PC-9 (cell line): Measurements from ENCODE around the gene KLK3. TPM values are rescaled to one million over a fixed set of nuclear protein-coding genes. Genes with fewer than 3 reads are reported as not detected.
"Not testable (repeated sequence)": the region's sequence is repeated elsewhere in the genome, so short reads cannot be mapped to it uniquely, and the experiment has no call there.

Experiments
- Bru-seq: library from RNA; stranded (reverse); fragments of 400-500 nt; gene quantifications from one replicate; lab custom pipeline; 2021; lab: Mats Ljungman, UMichigan
- BruChase-seq, 2 experiments: library from RNA; stranded (reverse); fragments of 400-500 nt; gene quantifications; one replicate each; lab custom pipeline; 2021; lab: Mats Ljungman, UMichigan
- BruUV-seq: library from RNA; stranded (reverse); fragments of 400-500 nt; replicated peaks from 2 replicates; lab custom pipeline; 2021; lab: Mats Ljungman, UMichigan
- CTCF ChIA-PET: fragments of 300-600 bp; sonication (Branson Sonifier 250); formaldehyde crosslinking; loops from one replicate; lab custom pipeline; 2022; ENCODE audit warnings: antibody characterized with exemption; lab: Charles Lee
- POLR2A ChIA-PET: fragments of 300-600 bp; sonication (Branson Sonifier 250); formaldehyde crosslinking; loops from one replicate; lab custom pipeline; 2022; ENCODE audit warnings: antibody characterized with exemption; ENCODE audit not compliant: unreplicated experiment; lab: Charles Lee
- DNase-seq, 2 experiments: peaks; one replicate each; pipeline versions ENCODE4 v3.0.0 to v3.0.0-alpha.2; 2015 to 2022; ENCODE audit warnings: mixed read lengths in 1 of 2
- H2AFZ ChIP-seq: fragments of 200-600 bp; sonication (generic); 2 replicates; pipeline ENCODE4 v1.8.1; 2017; ENCODE audit warnings: antibody characterized with exemption
- H3F3A ChIP-seq: fragments of 200-600 bp; sonication (generic); 2 replicates; pipeline ENCODE4 v1.8.1; 2017; ENCODE audit warnings: antibody characterized with exemption, mild to moderate bottlenecking, low read depth; ENCODE audit not compliant: insufficient read depth
- H3K27ac ChIP-seq: fragments of 200-600 bp; sonication (generic); 2 replicates; pipeline ENCODE4 v1.6.1; 2016; ENCODE audit warnings: mixed run types
- H3K27me3 ChIP-seq: fragments of 200-600 bp; sonication (generic); 2 replicates; pipeline ENCODE4 v1.6.1; 2016; ENCODE audit warnings: low read depth, mixed run types; ENCODE audit not compliant: insufficient read depth
- H3K36me3 ChIP-seq: fragments of 200-600 bp; sonication (generic); 2 replicates; pipeline ENCODE4 v1.6.1; 2016; ENCODE audit warnings: low read depth, mixed run types
- H3K4me1 ChIP-seq: fragments of 200-600 bp; sonication (generic); replicated peaks from 2 replicates; pipeline ENCODE4 v1.6.1; 2016; ENCODE audit warnings: mixed run types; ENCODE audit not compliant: insufficient read depth
- H3K4me2 ChIP-seq: fragments of 200-600 bp; sonication (generic); 2 replicates; pipeline ENCODE4 v1.6.1; 2017; ENCODE audit warnings: mixed run types
- H3K4me3 ChIP-seq: fragments of 200-600 bp; sonication (generic); 2 replicates; pipeline ENCODE4 v1.6.1; 2016; ENCODE audit warnings: mixed run types
- H3K79me2 ChIP-seq: fragments of 200-600 bp; sonication (generic); 2 replicates; pipeline ENCODE4 v1.6.1; 2017; ENCODE audit warnings: low read depth, mixed run types
- H3K9me2 ChIP-seq: fragments of 200-600 bp; sonication (generic); 2 replicates; pipeline ENCODE4 v1.8.1; 2017; ENCODE audit warnings: mild to moderate bottlenecking; ENCODE audit not compliant: insufficient read depth
- H3K9me3 ChIP-seq: fragments of 200-600 bp; sonication (generic); 2 replicates; pipeline ENCODE4 v1.8.1; 2016; ENCODE audit warnings: low read depth; ENCODE audit not compliant: insufficient read depth
- H4K20me1 ChIP-seq: fragments of 200-600 bp; sonication (generic); 2 replicates; pipeline ENCODE4 v1.8.1; 2017; ENCODE audit not compliant: insufficient read depth
- CTCF ChIP-seq: fragments of 200-600 bp; sonication (generic); conservative IDR thresholded peaks from 2 replicates; pipeline ENCODE4 v1.6.1; 2017; ENCODE audit warnings: mixed run types, antibody characterized with exemption, mild to moderate bottlenecking, moderate library complexity
- EZH2 ChIP-seq: fragments of 200-600 bp; sonication (generic); IDR thresholded peaks from 2 replicates; pipeline ENCODE4 v1.8.0; 2017; ENCODE audit warnings: antibody characterized with exemption, low read depth
- intact Hi-C: fragments of 100-400 bp; cut with micrococcal nuclease; formaldehyde crosslinking; loops from one replicate; pipeline ENCODE4 v1.10.0; 2022; ENCODE audit not compliant: unreplicated experiment
- long read RNA-seq: library from polyadenylated mRNA; stranded (forward); transcript quantifications from one replicate; pipeline ENCODE4 v2.0.0, GENCODE V29; 2022
- total RNA-seq: library from RNA; stranded (reverse); gene quantifications from 2 replicates; pipeline ENCODE4 v1.2.3, GENCODE V29; 2021

The KLK3 gene
- total RNA-seq (not detected in 2 replicates), Bru-seq, nascent RNA (not detected), BruChase-seq, experiment 1, labeled RNA remaining after a 2-hour chase (not detected), BruChase-seq, experiment 2, labeled RNA remaining after a 6-hour chase (not detected)
- long read RNA-seq = 0 reads

- POLR2A ChIA-PET = no interaction called here
These were observed at the start of gene KLK3 for GRCh38 chr19:50854636-50855410. Gene KLK3, plus strand, starts transcription at chr19:50854915. Its CDS starts 41 bp downstream, at chr19:50854956.

GRCh38 chr19:50808856-50809255 is 45.9 kb upstream of the KLK3 start:
- H4K20me1 ChIP-seq = no peaks in the 10 kb centered on the region
- no peak overlapping the region for H3K4me2 ChIP-seq
- DNase-seq = no peak
- H3K27me3 ChIP-seq = peaks cover 16% of the 10 kb centered on the region
- peaks cover 5% of the 10 kb centered on the region; the same call in 1 of the 2 replicates for H3K4me1 ChIP-seq
- peaks cover 6% of the 10 kb centered on the region for H3K79me2 ChIP-seq
- no peaks in the 10 kb centered on the region for H3K9me2 ChIP-seq
- TF ChIP-seq EZH2 = no peak
- TF ChIP-seq CTCF = no peak
- H2AFZ ChIP-seq = no peak overlapping the region
- H3K4me3 ChIP-seq = no peak overlapping the region
- POLR2A ChIA-PET = no interaction called here
- CTCF ChIA-PET = no interaction called here
- no TSS peak for BruUV-seq
- H3F3A ChIP-seq = no peaks in the 10 kb centered on the region
- no peaks in the 10 kb centered on the region for H3K9me3 ChIP-seq
- H3K36me3 ChIP-seq = no peaks in the 10 kb centered on the region
- intact Hi-C loops = loop anchor here (10.0 kb wide), 1 partner anchor 206 kb away; the partner anchor contains the start of gene KLK10
- H3K27ac ChIP-seq = no peak overlapping the region

More at GRCh38 chr19:50854636-50855410, at the start of gene KLK3:
- intact Hi-C loops = no loop called here
- Histone ChIP-seq H3K9me3 (no peaks in the 10 kb centered on the region), H3K36me3 (no peaks in the 10 kb centered on the region), H3K4me2 (no peak within 1 kb of the TSS), H3K27me3 (peaks cover 98% of the 10 kb centered on the region), H4K20me1 (no peaks in the 10 kb centered on the region), H3K4me3 (no peak within 1 kb of the TSS), H2AFZ (no peak within 1 kb of the TSS), H3K79me2 (no peaks in the 10 kb centered on the region), H3K9me2 (no peaks in the 10 kb centered on the region), H3K4me1 (no peaks in the 10 kb centered on the region), H3K27ac (no peak within 1 kb of the TSS), H3F3A (no peaks in the 10 kb centered on the region)
- no peak for TF ChIP-seq EZH2
- TF ChIP-seq CTCF = no peak
- no TSS peak for BruUV-seq
- CTCF ChIA-PET = no interaction called here
- DNase-seq = no peak

GRCh38 chr19:50811622-50812238 is 43.0 kb upstream of the KLK3 start:
- H3K4me2 ChIP-seq, H3K4me3 ChIP-seq, BruUV-seq, H3K27ac ChIP-seq, H3K9me2 ChIP-seq, CTCF ChIA-PET, H2AFZ ChIP-seq, H4K20me1 ChIP-seq, H3K9me3 ChIP-seq, H3K4me1 ChIP-seq, H3F3A ChIP-seq, H3K36me3 ChIP-seq, H3K79me2 ChIP-seq, DNase-seq, intact Hi-C loops: not testable (repeated sequence)
- H3K27me3 ChIP-seq = peaks cover 44% of the 10 kb centered on the region
- POLR2A ChIA-PET = interaction anchor here (0.7 kb wide), 1 partner anchor 28 kb away, joined by 3 read pairs; no protein-coding TSS in a partner anchor
